Ishikawa (cell line): ENCODE measurements around the gene HSD17B11.

Source experiments
- CEBPB ChIP-seq: IDR thresholded peaks from 2 replicates; pipeline ENCODE4 v1.6.1; 2012
- CREB1 ChIP-seq: IDR thresholded peaks from 2 replicates; pipeline ENCODE4 v1.6.1; 2012; ENCODE audit warnings: low read depth
- EGR1 ChIP-seq: IDR thresholded peaks from 2 replicates; pipeline ENCODE4 v1.6.1; 2012
- EP300 ChIP-seq: IDR thresholded peaks from 2 replicates; pipeline ENCODE4 v1.6.1; 2012; ENCODE audit warnings: borderline replicate concordance
- FOXM1 ChIP-seq: IDR thresholded peaks from 2 replicates; pipeline ENCODE4 v1.6.1; 2012; ENCODE audit warnings: low read depth, borderline replicate concordance
- MAX ChIP-seq: IDR thresholded peaks from 2 replicates; pipeline ENCODE4 v1.6.1; 2012
- NFIC ChIP-seq: IDR thresholded peaks from 2 replicates; pipeline ENCODE4 v1.6.1; 2012
- RAD21 ChIP-seq: IDR thresholded peaks from 2 replicates; pipeline ENCODE4 v1.6.1; 2012; ENCODE audit warnings: low read depth
- REST ChIP-seq: IDR thresholded peaks from 2 replicates; pipeline ENCODE4 v1.6.1; 2012; ENCODE audit warnings: low read depth, mild to moderate bottlenecking
- TAF1 ChIP-seq: IDR thresholded peaks from 2 replicates; pipeline ENCODE4 v1.6.1; 2012; ENCODE audit warnings: low read depth, mild to moderate bottlenecking
- TCF12 ChIP-seq: IDR thresholded peaks from 2 replicates; pipeline ENCODE4 v1.6.1; 2012; ENCODE audit warnings: low read depth
- TEAD4 ChIP-seq: IDR thresholded peaks from 2 replicates; pipeline ENCODE4 v1.6.1; 2012
- YY1 ChIP-seq: IDR thresholded peaks from 2 replicates; pipeline ENCODE4 v1.6.1; 2012; ENCODE audit warnings: low read depth
- ZBTB7A ChIP-seq: IDR thresholded peaks from 2 replicates; pipeline ENCODE4 v1.6.1; 2012; ENCODE audit warnings: low read depth
- TF ChIP-seq, protein P1 (sequence below): IDR thresholded peaks from 2 replicates; pipeline ENCODE4 v1.6.1; 2012

The HSD17B11 gene

DNA sequence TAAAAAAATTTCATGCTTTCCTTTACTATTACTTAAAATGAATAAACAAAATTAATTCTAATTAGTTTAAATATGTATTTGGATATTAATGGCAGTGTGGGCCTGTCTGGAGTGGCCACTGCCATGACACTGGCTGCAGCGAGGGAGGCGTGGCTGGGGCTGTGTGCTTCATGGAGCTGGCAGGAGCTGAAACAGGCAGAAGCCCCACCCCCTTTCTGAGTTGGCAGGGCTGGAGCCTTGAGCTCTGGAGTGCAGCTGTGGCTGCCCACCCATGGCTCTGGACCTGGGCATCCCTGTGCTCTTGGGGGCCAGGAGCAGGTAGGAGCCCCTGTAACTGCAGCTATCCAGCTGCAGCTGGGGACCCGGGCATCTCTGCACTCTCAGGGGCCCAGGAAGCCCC is 8.2 kb upstream of the HSD17B11 start:
- TF ChIP-seq TAF1 (no peak), NFIC (no peak), CREB1 (no peak), TCF12 (no peak), MAX (no peak), RAD21 (no peak), CEBPB (no peak), EP300 (no peak), ZBTB7A (no peak), YY1 (no peak), FOXM1 (no peak)

- TF ChIP-seq EP300 = no peak
- TF ChIP-seq REST = no peak
- TF ChIP-seq, protein P1, sequence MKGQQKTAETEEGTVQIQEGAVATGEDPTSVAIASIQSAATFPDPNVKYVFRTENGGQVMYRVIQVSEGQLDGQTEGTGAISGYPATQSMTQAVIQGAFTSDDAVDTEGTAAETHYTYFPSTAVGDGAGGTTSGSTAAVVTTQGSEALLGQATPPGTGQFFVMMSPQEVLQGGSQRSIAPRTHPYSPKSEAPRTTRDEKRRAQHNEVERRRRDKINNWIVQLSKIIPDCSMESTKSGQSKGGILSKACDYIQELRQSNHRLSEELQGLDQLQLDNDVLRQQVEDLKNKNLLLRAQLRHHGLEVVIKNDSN = no peak
- TF ChIP-seq CREB1 = no peak
- no peak for TF ChIP-seq FOXM1
- no peak for TF ChIP-seq ZBTB7A
- TF ChIP-seq TAF1 = no peak
- TF ChIP-seq MAX = no peak
- TF ChIP-seq EGR1 = no peak
- no peak for TF ChIP-seq TEAD4
- TF ChIP-seq TCF12 = no peak
- no peak for TF ChIP-seq RAD21
- no peak for TF ChIP-seq NFIC
- no peak for TF ChIP-seq CEBPB
Measured at GRCh38 chr4:87392183-87392582, 1.2 kb upstream of the HSD17B11 start.

DNA sequence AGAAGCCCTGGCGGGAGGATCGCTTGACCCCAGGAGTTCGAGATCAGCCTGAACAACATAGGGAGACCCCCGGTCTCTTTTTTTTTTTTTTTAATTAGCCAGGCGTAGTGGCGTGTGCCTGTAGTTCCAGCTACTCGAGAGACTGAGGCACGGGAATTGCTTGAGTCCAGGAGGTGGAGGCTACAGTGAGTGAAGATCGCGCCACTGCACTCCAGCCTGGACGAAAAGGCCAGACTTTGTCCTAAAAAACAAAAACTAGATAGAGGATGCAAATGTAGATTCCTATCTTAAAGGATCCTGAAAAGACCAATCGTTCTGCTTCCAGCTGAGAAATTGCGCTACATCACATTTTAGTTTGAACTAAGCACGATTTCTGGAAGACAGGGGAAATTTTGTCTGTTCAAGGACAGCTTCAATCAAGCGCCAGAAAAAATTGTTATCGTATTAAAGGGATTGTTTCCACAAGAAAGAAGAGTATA is 627 bp upstream of the HSD17B11 start:
- TF ChIP-seq, protein P1 = no peak
- TF ChIP-seq MAX = no peak; the same call in 1 of the 2 replicates
- no peak for TF ChIP-seq RAD21
- no peak for TF ChIP-seq EP300
- TF ChIP-seq NFIC = no peak
- TF ChIP-seq TCF12 = no peak
- TF ChIP-seq TEAD4 = no peak
- no peak for TF ChIP-seq CREB1
- no peak for TF ChIP-seq REST
- no peak for TF ChIP-seq TAF1
- no peak for TF ChIP-seq FOXM1
- TF ChIP-seq CEBPB = no peak
- no peak for TF ChIP-seq EGR1
- no peak for TF ChIP-seq ZBTB7A
- no peak for TF ChIP-seq YY1

DNA sequence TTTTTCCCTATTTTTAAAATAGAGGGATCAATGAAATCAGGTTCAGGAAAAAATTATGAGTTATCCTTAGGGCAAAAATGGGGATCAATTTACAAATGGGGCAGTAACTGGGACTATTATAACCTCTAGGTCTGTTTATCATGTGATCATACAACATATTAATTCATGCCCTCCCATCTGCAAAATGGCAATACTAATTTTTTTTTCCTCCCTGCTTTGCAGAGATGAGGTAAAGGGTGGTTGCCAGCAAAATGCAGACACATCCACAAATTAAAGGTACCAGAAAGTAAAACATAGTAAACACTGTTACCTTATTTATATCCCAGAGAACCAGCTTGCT is 467 bp downstream of the HSD17B11 start:
- no peak for TF ChIP-seq RAD21
- no peak for TF ChIP-seq YY1
- no peak for TF ChIP-seq EGR1
- 0 out of 2 replicates have a peak, but pooled peaks have one; percentile 0 for TF ChIP-seq NFIC
- no peak for TF ChIP-seq CEBPB
- TF ChIP-seq FOXM1 = no peak
- no peak for TF ChIP-seq TCF12
- TF ChIP-seq, protein P1 = no peak

GRCh38 chr4:87390055-87390454 is 933 bp downstream of the HSD17B11 start:
- peak; percentile 69; the same call in 1 of the 2 replicates for TF ChIP-seq YY1

- TF ChIP-seq TAF1 (no peak), NFIC (no peak), CEBPB (no peak), CREB1 (no peak), ZBTB7A (no peak), MAX (no peak), TEAD4 (no peak), EGR1 (no peak), YY1 (no peak), EP300 (no peak)
- TF ChIP-seq, protein P1 = no peak
Measured at GRCh38 chr4:87388901-87389300, 2.1 kb downstream of the HSD17B11 start.
